WTC11 (cell line): ENCODE measurements around the gene ARHGAP30. TPM values are rescaled to one million over a fixed set of nuclear protein-coding genes. Genes with fewer than 3 reads are reported as not detected.

Experiments
- ATAC-seq: fragments of 200-7000 bp; cut with Tn5 transposase; 2 replicates; pipeline ENCODE4 v1.10.0; 2021; ENCODE audit warnings: mild to moderate bottlenecking, moderate library complexity
- CTCF ChIA-PET: fragments of 300-600 bp; sonication (Branson Sonifier 250); formaldehyde crosslinking; loops from one replicate; lab custom pipeline; 2021; ENCODE audit warnings: antibody characterized with exemption; lab: Charles Lee
- POLR2A ChIA-PET: fragments of 350-600 bp; sonication (Branson Sonifier 250); formaldehyde crosslinking; loops from one replicate; lab custom pipeline; 2021; ENCODE audit warnings: antibody characterized with exemption; lab: Charles Lee
- DNase-seq: peaks from one replicate; pipeline ENCODE4 v3.0.0; 2021; ENCODE audit warnings: low spot score
- H3K27ac Mint-ChIP-seq: 2 replicates; pipeline ENCODE4 v1.8.0; 2021; ENCODE audit warnings: mixed read lengths
- H3K27me3 Mint-ChIP-seq: 2 replicates; pipeline ENCODE4 v1.8.0; 2021; ENCODE audit warnings: low read depth, mild to moderate bottlenecking, moderate library complexity, mixed read lengths
- H3K36me3 Mint-ChIP-seq: 2 replicates; pipeline ENCODE4 v1.8.0; 2021; ENCODE audit warnings: mixed read lengths
- H3K4me1 Mint-ChIP-seq: 2 replicates; pipeline ENCODE4 v1.8.0; 2022; ENCODE audit warnings: mixed read lengths
- H3K4me3 Mint-ChIP-seq: 2 replicates; pipeline ENCODE4 v1.8.0; 2021; ENCODE audit warnings: mild to moderate bottlenecking, moderate library complexity, mixed read lengths
- H3K9me3 Mint-ChIP-seq: 2 replicates; pipeline ENCODE4 v1.8.0; 2021; ENCODE audit warnings: mixed read lengths
- CDX4 ChIP-seq: fragments of 250-450 bp; sonication (Bioruptor Pico); IDR thresholded peaks from 2 replicates; pipeline ENCODE4 v1.9.0; 2021; ENCODE audit warnings: moderate library complexity, mild to moderate bottlenecking, inconsistent platforms, borderline replicate concordance
- CREM ChIP-seq: sonication (generic); formaldehyde crosslinking; IDR thresholded peaks from 2 replicates; pipeline ENCODE4 v1.8.1; 2022; ENCODE audit warnings: mild to moderate bottlenecking, missing genetic modification reagents, moderate library complexity
- ERG ChIP-seq: fragments of 250-450 bp; sonication (Bioruptor Pico); IDR thresholded peaks from 2 replicates; pipeline ENCODE4 v1.8.0; 2021; ENCODE audit warnings: mild to moderate bottlenecking
- ESRRA ChIP-seq: sonication (generic); formaldehyde crosslinking; IDR thresholded peaks from 2 replicates; pipeline ENCODE4 v1.8.1; 2022; ENCODE audit warnings: mild to moderate bottlenecking, missing genetic modification reagents, borderline replicate concordance
- FOXJ3 ChIP-seq: sonication (generic); formaldehyde crosslinking; IDR thresholded peaks from 2 replicates; pipeline ENCODE4 v1.9.0; 2021; ENCODE audit warnings: missing genetic modification reagents, mild to moderate bottlenecking, borderline replicate concordance
- GRHL2 ChIP-seq: fragments of 250-450 bp; sonication (Bioruptor Pico); IDR thresholded peaks from 2 replicates; pipeline ENCODE4 v1.8.0; 2022; ENCODE audit warnings: mild to moderate bottlenecking, moderate library complexity; ENCODE audit not compliant: insufficient replicate concordance, severe bottlenecking
- MLX ChIP-seq: sonication (generic); formaldehyde crosslinking; IDR thresholded peaks from 2 replicates; pipeline ENCODE4 v1.8.1; 2023; ENCODE audit warnings: mild to moderate bottlenecking, missing genetic modification reagents, moderate library complexity
- NFE2L1 ChIP-seq: sonication (generic); formaldehyde crosslinking; IDR thresholded peaks from 2 replicates; pipeline ENCODE4 v1.8.1; 2023; ENCODE audit warnings: missing genetic modification reagents
- NFYB ChIP-seq: sonication (generic); formaldehyde crosslinking; conservative IDR thresholded peaks from 2 replicates; pipeline ENCODE4 v1.8.0; 2022; ENCODE audit warnings: low read depth, missing genetic modification reagents
- RORB ChIP-seq: fragments of 250-450 bp; sonication (Bioruptor Pico); IDR thresholded peaks from 2 replicates; pipeline ENCODE4 v1.9.0; 2021; ENCODE audit warnings: mild to moderate bottlenecking
- SMAD4 ChIP-seq: sonication (generic); formaldehyde crosslinking; IDR thresholded peaks from 2 replicates; pipeline ENCODE4 v1.8.0; 2022; ENCODE audit warnings: mild to moderate bottlenecking, missing genetic modification reagents
- TEAD1 ChIP-seq: sonication (generic); formaldehyde crosslinking; IDR thresholded peaks from 2 replicates; pipeline ENCODE4 v1.8.0; 2022; ENCODE audit warnings: mild to moderate bottlenecking, missing genetic modification reagents
- ZBTB21 ChIP-seq: sonication (generic); formaldehyde crosslinking; IDR thresholded peaks from 2 replicates; pipeline ENCODE4 v1.8.1; 2023; ENCODE audit warnings: mild to moderate bottlenecking, missing genetic modification reagents, borderline replicate concordance
- ZNF671 ChIP-seq: fragments of 250-450 bp; sonication (Bioruptor Pico); IDR thresholded peaks from 2 replicates; pipeline ENCODE4 v1.8.0; 2021; ENCODE audit warnings: mild to moderate bottlenecking
- total RNA-seq: library from RNA; stranded (reverse); gene quantifications from 3 replicates; pipeline ENCODE4 v1.2.3, GENCODE V29; 2021
- TF ChIP-seq, protein P1 (sequence below): sonication (generic); formaldehyde crosslinking; IDR thresholded peaks from 2 replicates; pipeline ENCODE4 v1.8.1; 2022; ENCODE audit warnings: missing genetic modification reagents, borderline replicate concordance
- TF ChIP-seq, protein P2 (sequence below): fragments of 250-450 bp; sonication (Bioruptor Pico); IDR thresholded peaks from 2 replicates; pipeline ENCODE4 v2.1.2; 2022; ENCODE audit warnings: mild to moderate bottlenecking, moderate library complexity
- TF ChIP-seq, protein P3 (sequence below): sonication (generic); formaldehyde crosslinking; IDR thresholded peaks from 2 replicates; pipeline ENCODE4 v1.8.1; 2023; ENCODE audit warnings: mild to moderate bottlenecking, moderate library complexity, missing genetic modification reagents

Gene ARHGAP30
- total RNA-seq, 1 experiment from 2014 or later: 0.52 TPM

DNA sequence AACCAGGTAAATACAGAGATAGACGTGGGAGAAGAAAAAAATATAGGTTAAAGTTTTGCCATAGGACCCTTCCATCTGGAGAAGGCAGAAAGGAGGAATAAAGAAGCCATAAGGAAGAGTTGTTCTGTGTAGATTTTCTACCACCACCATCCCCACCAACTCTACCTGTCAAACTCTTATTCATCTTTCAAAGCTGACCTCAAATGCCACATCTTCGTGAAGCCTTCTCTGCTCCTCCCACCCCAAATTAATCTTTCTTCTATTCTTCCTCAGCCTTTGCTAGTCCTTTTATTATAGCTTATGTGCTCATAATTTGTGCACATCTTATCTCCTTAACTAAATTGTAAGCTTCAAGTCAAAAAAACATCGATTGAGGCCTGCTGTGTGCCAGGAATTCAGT is 20.9 kb upstream of the ARHGAP30 start:
- Mint-ChIP-seq H3K27me3 (peaks cover 6% of the 10 kb centered on the region; the same call in 1 of the 2 replicates), H3K4me1 (peaks cover 15% of the 10 kb centered on the region), H3K9me3 (no peaks in the 10 kb centered on the region), H3K4me3 (no peak overlapping the region), H3K36me3 (no peaks in the 10 kb centered on the region), H3K27ac (no peak overlapping the region)
- ChIA-PET CTCF (interaction anchor here (0.6 to 3.0 kb wide), 2 partner anchors 19 to 133 kb away, joined by 3 to 23 read pairs; no protein-coding TSS in a partner anchor), POLR2A (no interaction called here)
- no peak for ATAC-seq
- TF ChIP-seq, protein P1, sequence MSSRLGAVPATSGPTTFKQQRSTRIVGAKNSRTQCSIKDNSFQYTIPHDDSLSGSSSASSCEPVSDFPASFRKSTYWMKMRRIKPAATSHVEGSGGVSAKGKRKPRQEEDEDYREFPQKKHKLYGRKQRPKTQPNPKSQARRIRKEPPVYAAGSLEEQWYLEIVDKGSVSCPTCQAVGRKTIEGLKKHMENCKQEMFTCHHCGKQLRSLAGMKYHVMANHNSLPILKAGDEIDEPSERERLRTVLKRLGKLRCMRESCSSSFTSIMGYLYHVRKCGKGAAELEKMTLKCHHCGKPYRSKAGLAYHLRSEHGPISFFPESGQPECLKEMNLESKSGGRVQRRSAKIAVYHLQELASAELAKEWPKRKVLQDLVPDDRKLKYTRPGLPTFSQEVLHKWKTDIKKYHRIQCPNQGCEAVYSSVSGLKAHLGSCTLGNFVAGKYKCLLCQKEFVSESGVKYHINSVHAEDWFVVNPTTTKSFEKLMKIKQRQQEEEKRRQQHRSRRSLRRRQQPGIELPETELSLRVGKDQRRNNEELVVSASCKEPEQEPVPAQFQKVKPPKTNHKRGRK: no peak
- TF ChIP-seq ZNF671 (CRISPR knock-in tag): no peak
- TF ChIP-seq GRHL2 (CRISPR knock-in tag): no peak
- no peak for TF ChIP-seq ERG
- TF ChIP-seq TEAD1 (CRISPR knock-in tag): no peak
- TF ChIP-seq MLX (CRISPR knock-in tag): no peak
- TF ChIP-seq RORB: no peak
- TF ChIP-seq, protein P2, sequence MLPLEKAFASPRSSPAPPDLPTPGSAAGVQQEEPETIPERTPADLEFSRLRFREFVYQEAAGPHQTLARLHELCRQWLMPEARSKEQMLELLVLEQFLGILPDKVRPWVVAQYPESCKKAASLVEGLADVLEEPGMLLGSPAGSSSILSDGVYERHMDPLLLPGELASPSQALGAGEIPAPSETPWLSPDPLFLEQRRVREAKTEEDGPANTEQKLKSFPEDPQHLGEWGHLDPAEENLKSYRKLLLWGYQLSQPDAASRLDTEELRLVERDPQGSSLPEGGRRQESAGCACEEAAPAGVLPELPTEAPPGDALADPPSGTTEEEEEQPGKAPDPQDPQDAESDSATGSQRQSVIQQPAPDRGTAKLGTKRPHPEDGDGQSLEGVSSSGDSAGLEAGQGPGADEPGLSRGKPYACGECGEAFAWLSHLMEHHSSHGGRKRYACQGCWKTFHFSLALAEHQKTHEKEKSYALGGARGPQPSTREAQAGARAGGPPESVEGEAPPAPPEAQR (CRISPR knock-in tag): no peak
- TF ChIP-seq NFE2L1 (CRISPR knock-in tag): no peak
- no peak for DNase-seq

GRCh38 chr1:161089938-161090337 is 20.2 kb upstream of the ARHGAP30 start:
- H3K36me3 Mint-ChIP-seq: no peaks in the 10 kb centered on the region
- H3K9me3 Mint-ChIP-seq: no peaks in the 10 kb centered on the region
- ATAC-seq (no peak), DNase-seq (no peak)
- peaks cover under 1% of the 10 kb centered on the region; the same call in 1 of the 2 replicates for H3K27me3 Mint-ChIP-seq
- TF ChIP-seq NFYB (no peak), CDX4 (no peak), SMAD4 (no peak), ESRRA (CRISPR knock-in tag) (no peak), FOXJ3 (CRISPR knock-in tag) (no peak), ZBTB21 (CRISPR knock-in tag) (no peak), ZNF671 (CRISPR knock-in tag) (no peak), GRHL2 (CRISPR knock-in tag) (no peak), CREM (CRISPR knock-in tag) (no peak)
- TF ChIP-seq, protein P3, sequence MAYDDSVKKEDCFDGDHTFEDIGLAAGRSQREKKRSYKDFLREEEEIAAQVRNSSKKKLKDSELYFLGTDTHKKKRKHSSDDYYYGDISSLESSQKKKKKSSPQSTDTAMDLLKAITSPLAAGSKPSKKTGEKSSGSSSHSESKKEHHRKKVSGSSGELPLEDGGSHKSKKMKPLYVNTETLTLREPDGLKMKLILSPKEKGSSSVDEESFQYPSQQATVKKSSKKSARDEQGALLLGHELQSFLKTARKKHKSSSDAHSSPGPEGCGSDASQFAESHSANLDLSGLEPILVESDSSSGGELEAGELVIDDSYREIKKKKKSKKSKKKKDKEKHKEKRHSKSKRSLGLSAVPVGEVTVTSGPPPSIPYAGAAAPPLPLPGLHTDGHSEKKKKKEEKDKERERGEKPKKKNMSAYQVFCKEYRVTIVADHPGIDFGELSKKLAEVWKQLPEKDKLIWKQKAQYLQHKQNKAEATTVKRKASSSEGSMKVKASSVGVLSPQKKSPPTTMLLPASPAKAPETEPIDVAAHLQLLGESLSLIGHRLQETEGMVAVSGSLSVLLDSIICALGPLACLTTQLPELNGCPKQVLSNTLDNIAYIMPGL: no peak
- ChIA-PET CTCF (interaction anchor here (0.8 to 3.0 kb wide), 7 partner anchors 7 to 51 kb away, joined by 3 to 23 read pairs (median 5); partner anchors contain the start of genes KLHDC9 and TSTD1), POLR2A (no interaction called here)
- peaks cover 19% of the 10 kb centered on the region for H3K4me1 Mint-ChIP-seq
- H3K27ac Mint-ChIP-seq: no peak overlapping the region
- H3K4me3 Mint-ChIP-seq: no peak overlapping the region
